HG02840 (cell line): ENCODE measurements around the gene WDFY2.

Experiments
- ATAC-seq: cut with Tn5 transposase; IDR thresholded peaks from one replicate; pipeline ENCODE4 v1.9.1; 2021; ENCODE audit warnings: mild to moderate bottlenecking, moderate library complexity, moderate number of reproducible peaks; ENCODE audit not compliant: unreplicated experiment, low FRiP score

The WDFY2 gene

GRCh38 chr13:51783428-51784094, 199.3 kb downstream of the WDFY2 start:
- no peak for ATAC-seq

DNA sequence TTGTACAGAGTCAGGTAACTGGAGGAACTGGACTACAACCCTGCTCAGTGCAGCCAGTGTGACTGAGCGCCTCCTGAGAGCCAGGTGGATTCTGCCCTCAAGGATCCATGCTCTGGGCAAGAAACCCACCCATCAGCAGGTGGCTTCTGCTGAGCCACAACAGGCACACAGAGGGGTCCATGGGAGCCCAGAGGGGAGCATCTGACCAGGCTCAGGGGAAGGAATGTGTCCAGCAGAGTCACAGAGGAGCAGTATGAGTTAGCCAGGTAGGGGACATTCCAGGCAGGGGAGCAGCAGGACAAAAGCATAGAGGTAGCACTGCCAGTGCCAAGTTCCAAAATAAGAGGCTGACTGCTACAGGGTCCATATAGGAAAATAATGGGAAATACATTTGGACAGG, 199.8 kb downstream of the WDFY2 start:
- ATAC-seq, result no peak

GRCh38 chr13:51785712-51786424, 201.6 kb downstream of the WDFY2 start:
- ATAC-seq, result no peak

DNA sequence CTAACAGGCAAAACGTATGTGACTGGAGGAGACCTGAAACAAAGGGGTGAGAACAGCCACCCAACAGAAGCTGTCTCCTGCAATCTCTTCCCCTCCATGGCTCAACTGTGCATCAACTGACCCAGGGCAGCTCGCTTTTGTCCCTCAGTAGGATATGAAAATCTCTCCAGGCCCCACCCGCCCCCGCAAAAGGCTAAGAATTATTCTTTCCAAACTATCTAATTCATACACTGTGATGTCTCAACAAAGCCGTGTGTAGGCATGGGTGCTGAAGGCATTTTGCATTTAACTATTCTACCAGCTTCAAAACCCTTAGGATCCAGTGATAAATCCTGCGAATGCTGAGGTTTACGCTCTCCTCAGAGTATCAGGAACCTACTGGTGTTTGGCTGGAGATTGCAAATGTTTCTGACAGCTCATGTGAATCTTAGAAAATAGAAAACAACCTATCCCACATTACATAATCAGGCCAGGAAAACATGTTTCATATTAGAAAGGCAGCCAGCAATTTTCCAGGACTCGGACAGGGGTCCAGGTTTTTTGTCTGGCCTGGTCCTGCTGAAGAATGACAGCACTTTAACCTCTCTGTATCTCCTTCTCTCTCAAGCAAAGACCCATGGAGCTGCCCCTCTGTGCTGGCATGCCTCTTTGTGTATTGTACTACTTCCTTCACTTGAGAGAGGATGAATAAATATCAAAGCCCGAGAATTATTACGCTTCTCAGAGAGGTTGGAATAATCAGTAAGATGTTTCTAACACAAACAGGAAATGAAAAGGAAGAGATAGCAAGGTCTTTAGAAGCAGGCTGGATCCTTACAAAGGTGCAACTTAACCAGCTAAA, 202.4 kb downstream of the WDFY2 start:
- no peak for ATAC-seq

- ATAC-seq, result no peak
These were observed 209.5 kb downstream of the WDFY2 start for GRCh38 chr13:51793570-51794271.

DNA sequence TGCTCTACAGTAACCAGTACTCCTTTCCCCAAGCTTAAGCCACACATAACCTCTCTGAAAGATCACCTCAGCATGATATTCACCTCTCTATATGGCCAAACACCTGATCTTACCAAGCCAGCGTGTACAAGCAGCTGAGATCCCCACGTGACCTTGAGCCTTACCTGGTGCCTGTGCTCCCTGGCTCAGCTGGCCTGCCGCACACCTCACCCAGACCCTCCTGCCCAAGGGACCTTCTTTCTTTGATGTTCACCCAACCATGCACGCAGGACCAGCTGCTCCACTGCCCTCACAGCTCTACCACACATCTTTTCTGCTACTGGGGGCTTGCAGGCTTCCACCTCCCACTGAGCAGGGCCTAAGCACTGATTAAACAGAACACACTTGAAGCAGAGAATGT, 210.7 kb downstream of the WDFY2 start:
- no peak for ATAC-seq

DNA sequence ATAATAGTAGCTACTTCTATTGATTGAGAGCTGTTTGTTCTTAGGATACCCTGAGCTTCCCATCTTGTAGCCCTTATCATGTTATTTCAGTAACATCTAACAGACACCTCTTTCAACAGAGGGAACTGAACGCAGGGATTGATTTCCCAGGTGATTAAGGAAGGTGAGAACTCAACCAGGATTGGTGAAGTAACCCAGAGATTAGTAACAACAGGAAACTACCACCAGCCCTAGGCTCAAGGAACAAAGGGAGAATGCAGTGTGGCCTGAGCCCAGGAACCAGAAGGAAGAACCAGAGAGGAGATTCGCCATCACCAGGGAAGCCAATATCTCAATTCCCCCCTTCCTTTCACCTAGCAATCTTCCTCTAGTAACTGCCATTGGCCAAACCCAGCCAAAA, 211.2 kb downstream of the WDFY2 start:
- ATAC-seq, result no peak

- no peak for ATAC-seq
These were observed 212.3 kb downstream of the WDFY2 start for GRCh38 chr13:51796546-51796945.

- no peak for ATAC-seq
These were observed 213.6 kb downstream of the WDFY2 start for GRCh38 chr13:51797664-51798488.

DNA sequence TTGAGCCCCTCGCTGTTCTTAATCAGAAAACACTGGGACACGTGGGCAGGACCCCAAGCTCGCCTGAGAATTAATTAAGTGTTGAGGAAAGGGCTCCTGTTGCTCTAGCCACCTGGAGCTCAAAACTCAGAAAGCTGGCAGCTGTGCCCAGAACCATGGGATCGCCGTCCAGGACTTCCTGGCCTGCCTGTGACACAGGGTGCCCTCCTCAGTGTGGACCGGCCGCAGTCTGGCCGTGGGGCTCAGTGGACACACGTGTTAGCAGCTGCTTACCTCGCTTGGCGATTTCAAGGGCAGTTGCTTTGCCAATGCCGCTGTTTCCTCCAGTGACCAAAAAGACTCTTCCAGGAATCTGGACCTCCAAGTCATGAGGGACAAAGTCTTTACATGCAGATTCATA, 215.0 kb downstream of the WDFY2 start:
- no peak for ATAC-seq

GRCh38 chr13:51800486-51800885, 216.2 kb downstream of the WDFY2 start:
- ATAC-seq, result no peak

- ATAC-seq, result no peak
These were observed 217.4 kb downstream of the WDFY2 start for GRCh38 chr13:51801631-51802099.

GRCh38 chr13:51802631-51803418, 218.6 kb downstream of the WDFY2 start:
- no peak for ATAC-seq

DNA sequence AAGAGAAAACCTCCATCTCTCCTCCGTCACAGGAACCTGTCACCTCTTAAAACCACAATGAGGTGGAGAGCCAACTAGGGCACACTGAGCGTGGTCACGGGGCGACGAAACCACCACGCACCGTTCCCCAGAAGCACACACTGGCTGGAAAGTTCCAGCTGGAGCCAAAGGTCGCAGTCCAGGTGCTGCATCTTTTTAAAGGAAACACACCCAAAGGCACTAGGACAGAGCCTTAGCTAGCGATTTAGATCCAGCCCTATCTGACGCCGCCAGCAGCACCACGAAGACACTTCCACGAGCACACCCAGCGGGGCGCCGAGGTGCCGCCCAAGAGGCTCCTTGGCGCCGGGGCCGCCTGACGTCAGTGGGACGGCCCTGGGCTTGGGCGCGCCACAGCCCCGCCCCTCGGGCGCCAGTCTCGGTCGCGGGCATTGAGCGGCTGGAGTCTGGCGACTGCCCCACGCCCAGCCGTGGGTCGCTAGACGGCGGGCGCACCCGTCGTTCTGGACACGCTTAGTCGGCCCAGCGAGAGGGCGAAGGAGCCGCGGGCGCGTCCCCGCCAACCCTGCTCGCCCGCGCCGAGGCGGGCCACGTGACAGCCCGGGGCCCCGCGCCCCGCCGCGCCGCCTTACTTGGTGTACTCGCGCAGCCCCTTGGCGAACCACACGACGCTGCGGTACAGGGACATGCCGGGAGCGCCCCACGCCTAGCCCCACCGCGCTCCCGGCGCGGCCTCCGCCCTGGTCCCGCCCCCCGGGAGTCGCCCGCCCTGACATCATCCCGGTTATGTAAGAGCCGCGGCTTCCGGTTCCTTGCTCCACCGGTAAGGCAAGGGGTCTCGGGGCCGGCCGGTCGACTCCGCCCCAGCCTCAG, 219.4 kb downstream of the WDFY2 start, which contains the start of gene DHRS12:
Gene DHRS12 (minus strand): TSS at position 742 of the 873 bp plus-strand sequence. CDS start 4,504 bp downstream, outside the sequence.
- peak; percentile 87 for ATAC-seq

DNA sequence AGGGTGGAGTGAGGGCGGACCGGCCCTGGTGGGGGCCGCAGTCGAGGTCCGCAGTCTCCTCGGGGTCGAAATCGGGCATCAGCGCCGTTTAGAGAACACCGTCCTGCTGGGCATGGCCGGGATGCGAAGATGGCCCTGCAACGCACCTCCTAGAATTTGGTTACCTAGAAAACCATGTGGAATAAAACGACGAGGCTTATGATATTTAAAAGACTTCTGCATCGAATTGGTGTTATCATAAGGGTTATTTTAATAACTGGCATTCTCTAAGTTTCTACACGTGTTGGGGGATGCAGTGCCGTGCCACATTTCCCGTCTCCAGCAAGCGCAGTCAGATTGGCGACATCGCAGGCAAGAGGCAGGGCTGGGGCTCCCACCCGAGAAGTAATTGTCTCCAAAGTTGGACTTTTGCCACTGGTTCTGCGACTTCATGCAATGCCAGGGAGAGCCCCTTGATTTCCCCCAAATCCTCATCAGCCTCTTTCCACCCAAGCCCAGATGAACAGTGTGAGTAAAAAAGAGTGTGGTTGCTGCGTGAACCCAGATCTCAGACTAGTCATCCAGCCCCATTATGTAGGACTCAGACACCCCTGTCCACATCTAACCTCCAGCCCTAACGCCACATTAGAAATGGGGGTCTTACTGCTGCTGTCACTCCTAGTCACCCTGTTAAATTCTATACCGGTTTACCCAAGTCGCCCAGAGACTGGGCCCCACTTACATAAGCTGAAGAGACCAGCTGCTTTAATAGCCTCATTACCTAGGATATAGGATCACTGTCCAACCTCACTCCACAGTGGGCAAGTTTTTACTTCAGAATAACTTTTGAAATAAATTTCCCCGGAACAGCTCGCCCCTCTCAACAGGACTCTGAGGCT, 220.3 kb downstream of the WDFY2 start:
- no peak for ATAC-seq

- ATAC-seq, result no peak
These were observed 221.1 kb downstream of the WDFY2 start for GRCh38 chr13:51805313-51805712.

- no peak for ATAC-seq
These were observed 221.7 kb downstream of the WDFY2 start for GRCh38 chr13:51805925-51806324.
